Stimulated activated naive B cell treated with anti-CD40 and anti-IgM and Interleukin-4, amounts not matched to agents 10 μg/mL and 1 μg/mL and 100 μg/mL, for 72 hours (primary cell): ENCODE data around the gene PHF3.
"Not testable (repeated sequence)": the region's sequence is repeated elsewhere in the genome, so short reads cannot be mapped to it uniquely, and the experiment has no call there.

ENCODE experiments used
- ATAC-seq, 2 donors: fragments of 150-1000 bp; cut with Tn5 transposase; replicated peaks; 2 replicates each; pipeline ENCODE4 v1.10.0; 2021; ENCODE audit warnings: moderate library complexity in 1 of 2
- DNase-seq: peaks from one replicate; pipeline ENCODE4 v3.0.0; 2021
- H3K27ac Mint-ChIP-seq: one replicate; pipeline ENCODE4 v1.8.0; 2022; ENCODE audit warnings: mild to moderate bottlenecking, mixed read lengths
- H3K27me3 Mint-ChIP-seq, 2 donors: one replicate each; pipeline ENCODE4 v1.8.0; 2022; ENCODE audit warnings: mixed read lengths in 2 of 2
- H3K36me3 Mint-ChIP-seq, 2 donors: one replicate each; pipeline ENCODE4 v1.8.0; 2022; ENCODE audit warnings: mixed read lengths in 2 of 2, mild to moderate bottlenecking in 1 of 2
- H3K4me1 Mint-ChIP-seq, 2 donors: one replicate each; pipeline ENCODE4 v1.8.0; 2022; ENCODE audit warnings: mixed read lengths in 2 of 2, mild to moderate bottlenecking in 1 of 2
- H3K4me3 Mint-ChIP-seq, 2 donors: one replicate each; pipeline ENCODE4 v1.8.0; 2022; ENCODE audit warnings: mild to moderate bottlenecking in 2 of 2, mixed read lengths in 2 of 2, moderate library complexity in 1 of 2
- H3K9me3 Mint-ChIP-seq, 2 donors: one replicate each; pipeline ENCODE4 v1.8.0; 2022; ENCODE audit warnings: mixed read lengths in 2 of 2, mild to moderate bottlenecking in 1 of 2

The PHF3 gene

DNA sequence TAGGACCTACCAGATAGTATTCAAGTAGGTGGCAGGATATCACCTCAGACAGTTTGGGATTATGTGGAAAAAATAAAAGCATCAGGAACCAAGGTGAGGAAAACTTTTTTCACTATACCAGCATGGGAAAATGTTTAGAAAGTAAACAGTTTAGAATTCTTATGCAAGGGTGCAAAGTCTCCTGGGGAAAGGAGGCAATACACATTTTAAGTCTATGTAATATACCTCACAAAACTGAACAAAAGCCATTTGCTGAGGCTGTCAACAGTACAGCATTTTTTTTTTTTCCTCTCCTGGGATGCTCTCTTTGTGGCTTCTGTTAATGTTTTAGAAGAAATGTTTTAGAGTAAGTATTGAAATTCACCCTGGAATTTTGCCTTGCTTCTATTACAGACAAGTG lies 73.5 kb downstream of the PHF3 start:
- no peak overlapping the region for H3K27ac Mint-ChIP-seq
- ATAC-seq: no peak
- no peaks in the 10 kb centered on the region for H3K27me3 Mint-ChIP-seq
- H3K36me3 Mint-ChIP-seq: peaks cover 41 to 55% of the 10 kb centered on the region in 2 donors
- peaks cover 2 to 5% of the 10 kb centered on the region in 2 donors for H3K4me1 Mint-ChIP-seq
- H3K4me3 Mint-ChIP-seq: no peak overlapping the region
- no peaks in the 10 kb centered on the region for H3K9me3 Mint-ChIP-seq
- no peak for DNase-seq

DNA sequence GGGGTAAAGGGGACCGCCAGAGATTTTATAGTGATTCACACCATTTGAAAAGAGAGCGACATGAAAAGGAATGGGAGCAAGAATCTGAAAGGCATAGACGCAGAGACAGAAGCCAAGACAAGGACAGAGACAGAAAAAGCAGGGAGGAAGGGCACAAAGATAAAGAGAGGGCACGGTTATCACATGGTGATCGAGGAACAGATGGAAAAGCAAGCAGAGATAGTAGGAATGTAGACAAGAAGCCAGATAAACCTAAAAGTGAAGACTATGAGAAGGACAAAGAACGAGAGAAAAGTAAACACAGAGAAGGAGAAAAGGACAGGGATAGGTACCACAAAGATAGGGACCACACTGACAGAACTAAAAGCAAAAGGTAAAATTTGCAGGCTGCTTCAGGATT lies 77.7 kb downstream of the PHF3 start:
- DNase-seq (no peak), ATAC-seq (no peak)
- H3K4me1 Mint-ChIP-seq: peaks cover 2 to 5% of the 10 kb centered on the region in 2 donors
- H3K4me3 Mint-ChIP-seq: no peak overlapping the region
- peaks cover 39 to 40% of the 10 kb centered on the region in 2 donors for H3K36me3 Mint-ChIP-seq
- H3K9me3 Mint-ChIP-seq: no peaks in the 10 kb centered on the region
- H3K27ac Mint-ChIP-seq: no peak overlapping the region
- no peaks in the 10 kb centered on the region for H3K27me3 Mint-ChIP-seq

DNA sequence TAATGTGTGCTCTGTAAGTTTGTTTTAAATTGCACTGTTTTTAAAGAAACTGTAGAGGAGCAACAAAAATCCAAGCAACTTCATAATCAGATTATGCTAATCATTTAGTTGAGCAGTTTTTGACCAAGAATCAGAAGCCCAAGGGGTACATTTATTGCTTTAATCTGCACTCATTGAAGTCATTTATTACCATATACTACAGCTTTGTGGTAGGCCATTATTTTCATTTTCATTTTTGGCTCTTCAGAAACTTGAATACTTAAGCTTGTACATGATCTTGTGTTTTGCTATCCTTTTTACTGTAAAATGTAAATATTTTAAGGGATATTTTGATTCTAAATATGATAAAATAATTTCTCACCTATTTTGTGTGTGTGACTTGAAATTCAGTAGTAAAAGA lies 78.5 kb downstream of the PHF3 start:
- Mint-ChIP-seq H3K4me1 (peaks cover 2 to 5% of the 10 kb centered on the region in 2 donors), H3K36me3 (peaks cover 39 to 40% of the 10 kb centered on the region in 2 donors), H3K27me3 (no peaks in the 10 kb centered on the region), H3K4me3 (no peak overlapping the region), H3K27ac (no peak overlapping the region), H3K9me3 (no peaks in the 10 kb centered on the region)
- DNase-seq (no peak), ATAC-seq (no peak)

DNA sequence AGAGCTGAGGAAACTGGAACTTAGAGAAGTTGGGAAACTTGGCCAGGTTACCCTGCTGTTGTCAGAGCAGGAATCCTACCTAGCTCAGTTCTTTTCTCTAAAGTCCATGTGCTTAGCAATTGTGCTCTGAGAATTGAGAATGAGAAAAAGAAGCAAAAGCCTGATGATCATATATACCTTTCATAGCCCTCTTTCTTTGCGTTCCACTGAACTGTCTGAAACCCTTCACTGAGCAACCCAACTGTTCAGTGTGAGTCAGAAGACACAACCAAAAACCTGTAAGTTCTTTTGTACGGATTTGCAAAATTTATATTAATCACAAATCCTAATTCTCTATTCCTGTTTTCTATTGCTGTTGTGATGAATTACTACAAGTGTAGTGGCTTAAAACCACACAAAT lies 80.6 kb downstream of the PHF3 start:
- H3K4me3 Mint-ChIP-seq: no peak overlapping the region
- H3K9me3 Mint-ChIP-seq: no peaks in the 10 kb centered on the region
- no peak overlapping the region for H3K27ac Mint-ChIP-seq
- H3K27me3 Mint-ChIP-seq: no peaks in the 10 kb centered on the region
- H3K36me3 Mint-ChIP-seq: peaks cover 29 to 30% of the 10 kb centered on the region in 2 donors
- ATAC-seq (no peak), DNase-seq (no peak)
- H3K4me1 Mint-ChIP-seq: peaks cover 2 to 5% of the 10 kb centered on the region in 2 donors

DNA sequence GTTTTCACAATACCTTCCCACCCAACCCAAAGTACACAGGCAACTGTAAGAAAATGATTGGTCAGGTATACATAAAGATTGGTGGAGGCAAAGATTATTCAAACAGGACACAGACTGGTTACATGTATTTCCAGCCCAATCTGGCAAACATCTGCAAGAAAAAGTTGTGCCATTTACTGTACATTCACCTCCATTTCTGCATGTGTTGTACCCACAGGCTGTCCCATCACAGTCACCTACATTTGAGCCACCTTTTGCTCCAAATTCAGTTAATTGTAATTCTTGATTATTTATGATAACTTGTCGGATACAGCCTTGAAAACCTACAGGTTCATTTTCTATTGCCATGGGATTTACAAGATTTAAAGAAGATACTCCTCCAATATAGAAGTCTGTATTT lies 85.6 kb downstream of the PHF3 start:
- no peaks in the 10 kb centered on the region for H3K27me3 Mint-ChIP-seq
- no peaks in the 10 kb centered on the region for H3K9me3 Mint-ChIP-seq

DNA sequence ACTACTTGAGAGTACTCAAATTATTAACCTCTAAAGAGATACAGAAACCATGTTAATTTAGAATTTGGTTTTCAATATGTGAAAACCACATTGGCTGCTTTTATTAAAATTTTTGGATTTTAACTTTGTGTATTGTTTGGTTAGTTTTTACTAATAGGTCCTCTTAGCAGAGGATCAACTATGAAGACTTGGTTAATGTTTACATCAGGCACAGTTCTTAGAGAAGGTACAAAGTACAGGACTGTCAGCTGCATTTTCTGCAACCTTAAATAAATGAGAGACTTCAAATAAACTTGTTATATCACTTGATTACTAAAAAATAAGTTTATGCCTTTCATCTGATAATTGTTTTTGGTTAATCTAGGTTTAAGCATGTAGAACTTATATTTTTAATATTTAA lies 89.1 kb downstream of the PHF3 start:
- DNase-seq (no peak), ATAC-seq (no peak)
- Mint-ChIP-seq H3K36me3 (no peaks in the 10 kb centered on the region), H3K27me3 (no peaks in the 10 kb centered on the region), H3K9me3 (no peaks in the 10 kb centered on the region), H3K4me1 (no peaks in the 10 kb centered on the region), H3K27ac (no peak overlapping the region), H3K4me3 (no peak overlapping the region)

More for the DNA sequence above, 85.6 kb downstream of the PHF3 start:
- Mint-ChIP-seq H3K36me3 (peaks cover 5% of the 10 kb centered on the region in 2 donors), H3K27ac (no peak overlapping the region), H3K4me3 (no peak overlapping the region), H3K4me1 (no peaks in the 10 kb centered on the region)
- ATAC-seq: no peak
- DNase-seq: no peak

DNA sequence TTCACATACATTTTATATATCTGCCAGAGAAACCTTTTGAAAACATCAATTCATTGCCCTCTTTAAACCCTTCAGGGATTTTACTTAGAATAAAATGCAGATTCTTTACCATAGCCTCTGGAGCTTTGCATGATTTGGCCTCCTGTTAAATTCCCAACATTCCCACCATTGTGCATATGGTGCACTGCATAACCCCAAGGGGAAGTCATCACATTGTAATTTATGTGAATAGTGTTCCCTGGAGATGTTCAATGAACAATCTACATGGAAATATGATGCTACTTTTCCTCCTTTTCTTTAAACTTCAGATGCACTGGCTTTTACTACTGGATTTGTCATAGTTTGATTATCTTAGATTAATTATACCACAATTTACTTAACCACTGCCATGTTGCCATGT lies 94.7 kb downstream of the PHF3 start:
- peaks cover 0 to 1% of the 10 kb centered on the region in 2 donors for H3K9me3 Mint-ChIP-seq
- ATAC-seq (no peak), DNase-seq (no peak)
- no peaks in the 10 kb centered on the region for H3K4me1 Mint-ChIP-seq
- no peaks in the 10 kb centered on the region for H3K36me3 Mint-ChIP-seq
- no peak overlapping the region for H3K4me3 Mint-ChIP-seq
- no peaks in the 10 kb centered on the region for H3K27me3 Mint-ChIP-seq
- no peak overlapping the region for H3K27ac Mint-ChIP-seq

DNA sequence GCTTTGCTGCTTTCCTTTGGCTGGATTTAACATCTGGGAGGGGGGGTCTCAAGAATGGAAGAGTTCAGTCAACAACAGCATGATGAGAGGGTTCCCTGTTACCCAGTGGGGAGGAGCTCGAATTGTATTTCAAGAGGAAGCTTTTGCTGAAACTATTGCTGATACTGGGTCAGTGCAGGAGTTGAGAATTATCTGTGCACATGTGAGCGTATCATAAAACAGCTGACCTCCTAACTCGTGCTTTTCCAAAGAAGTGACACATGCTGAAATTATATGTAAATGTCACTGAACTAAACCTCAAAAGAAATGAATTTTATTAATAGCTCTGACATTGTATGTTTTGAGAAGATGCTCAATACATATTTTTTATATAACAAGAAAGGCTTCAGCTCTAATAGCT lies 96.3 kb downstream of the PHF3 start:
- Mint-ChIP-seq H3K4me3 (no peak overlapping the region), H3K27me3 (no peaks in the 10 kb centered on the region), H3K36me3 (no peaks in the 10 kb centered on the region), H3K27ac (no peak overlapping the region), H3K9me3 (peaks cover 0 to 2% of the 10 kb centered on the region in 2 donors), H3K4me1 (no peaks in the 10 kb centered on the region)
- no peak for ATAC-seq
- no peak for DNase-seq

DNA sequence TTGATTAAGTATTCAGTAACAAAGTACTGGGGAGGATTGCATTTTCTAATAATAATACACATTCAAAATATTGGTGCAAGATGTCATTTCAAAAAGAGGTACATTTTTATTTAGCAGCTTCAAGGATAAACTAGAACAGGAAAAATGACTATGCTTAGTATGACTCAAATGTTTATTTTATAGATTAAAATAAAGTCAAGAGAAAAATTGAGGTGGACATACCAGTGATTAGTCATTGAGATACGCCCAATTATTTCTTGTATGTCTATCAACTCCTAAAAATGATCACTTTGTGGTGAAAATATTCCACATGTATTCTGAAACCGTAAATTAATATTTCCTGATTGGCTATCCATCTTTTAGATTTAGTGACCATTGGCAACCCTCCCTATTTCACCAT lies 96.7 kb downstream of the PHF3 start:
- no peaks in the 10 kb centered on the region for H3K4me1 Mint-ChIP-seq
- peaks cover 0 to 2% of the 10 kb centered on the region in 2 donors for H3K9me3 Mint-ChIP-seq
- H3K4me3 Mint-ChIP-seq: no peak overlapping the region
- no peaks in the 10 kb centered on the region for H3K27me3 Mint-ChIP-seq
- no peak overlapping the region for H3K27ac Mint-ChIP-seq
- DNase-seq (no peak), ATAC-seq (no peak)
- H3K36me3 Mint-ChIP-seq: no peaks in the 10 kb centered on the region

DNA sequence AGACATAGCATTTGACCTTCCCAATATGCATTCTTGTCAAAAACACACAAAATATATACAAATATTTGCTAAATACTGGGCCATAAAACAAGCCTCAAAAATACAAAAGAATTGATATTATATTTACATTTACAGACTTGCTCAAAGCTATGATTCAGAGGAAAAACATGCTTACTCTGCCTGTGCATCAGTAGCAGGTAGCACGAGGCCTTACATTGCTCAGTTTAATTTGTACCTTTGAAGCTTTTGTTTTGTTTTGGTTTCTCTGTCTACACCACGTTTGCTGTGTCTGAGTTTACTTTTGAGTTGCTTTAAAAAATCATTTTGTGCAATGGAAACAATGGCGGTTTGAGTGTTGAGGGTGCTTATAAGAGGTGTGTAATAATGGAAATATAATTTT lies 99.3 kb downstream of the PHF3 start:
- DNase-seq (no peak), ATAC-seq (no peak)
- Mint-ChIP-seq H3K27me3 (no peaks in the 10 kb centered on the region), H3K9me3 (peaks cover 0 to 2% of the 10 kb centered on the region in 2 donors), H3K4me1 (no peaks in the 10 kb centered on the region), H3K36me3 (peaks cover 0 to 2% of the 10 kb centered on the region in 2 donors), H3K27ac (no peak overlapping the region), H3K4me3 (no peak overlapping the region)

DNA sequence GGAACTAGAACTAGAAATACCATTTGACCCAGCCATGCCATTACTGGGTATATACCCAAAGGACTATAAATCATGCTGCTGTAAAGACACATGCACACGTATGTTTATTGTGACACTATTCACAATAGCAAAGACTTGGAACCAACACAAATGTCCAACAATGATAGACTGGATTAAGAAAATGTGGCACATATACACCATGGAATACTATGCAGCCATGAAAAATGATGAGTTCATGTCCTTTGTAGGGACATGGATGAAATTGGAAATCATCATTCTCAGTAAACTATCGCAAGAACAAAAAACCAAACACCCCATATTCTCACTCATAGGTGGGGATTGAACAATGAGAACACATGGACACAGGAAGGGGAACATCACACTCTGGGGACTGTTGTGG lies 102.6 kb downstream of the PHF3 start:
- not testable (repeated sequence) for H3K27ac Mint-ChIP-seq, H3K4me3 Mint-ChIP-seq, H3K9me3 Mint-ChIP-seq, ATAC-seq, H3K36me3 Mint-ChIP-seq, H3K4me1 Mint-ChIP-seq, DNase-seq, H3K27me3 Mint-ChIP-seq

DNA sequence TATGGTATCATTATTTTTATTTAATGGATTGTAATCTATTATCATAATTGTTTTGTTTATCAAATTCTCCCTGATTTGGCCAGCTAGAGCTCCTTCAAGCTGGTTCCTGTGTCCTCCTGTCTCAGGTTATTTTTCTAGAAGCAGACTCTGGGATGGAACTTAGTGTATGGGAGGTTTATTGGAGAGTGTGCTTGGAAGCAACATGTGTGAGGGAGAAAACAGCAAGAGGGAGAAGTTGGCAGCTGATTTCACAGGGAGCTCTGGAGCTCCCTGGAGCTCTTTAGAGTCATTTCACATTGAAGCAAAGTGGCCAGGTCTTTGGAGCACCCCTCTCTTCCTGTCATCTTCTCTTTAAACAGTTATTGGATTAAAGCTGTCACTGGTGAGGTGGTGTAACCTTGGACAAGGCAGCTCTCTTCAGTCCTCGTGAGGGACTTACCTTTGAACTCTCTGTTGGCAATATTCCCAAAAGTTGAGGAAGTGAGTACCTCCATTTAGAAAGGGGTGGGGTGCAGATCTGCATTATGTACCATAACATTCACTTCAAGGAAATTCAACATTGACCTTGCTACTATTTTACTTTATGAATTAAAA lies 103.6 kb downstream of the PHF3 start:
- Mint-ChIP-seq H3K4me1 (no peaks in the 10 kb centered on the region), H3K4me3 (no peak overlapping the region), H3K36me3 (peaks cover 0 to 2% of the 10 kb centered on the region in 2 donors), H3K9me3 (peaks cover 0 to 2% of the 10 kb centered on the region in 2 donors), H3K27ac (no peak overlapping the region), H3K27me3 (no peaks in the 10 kb centered on the region)
- ATAC-seq: no peak
- no peak for DNase-seq

DNA sequence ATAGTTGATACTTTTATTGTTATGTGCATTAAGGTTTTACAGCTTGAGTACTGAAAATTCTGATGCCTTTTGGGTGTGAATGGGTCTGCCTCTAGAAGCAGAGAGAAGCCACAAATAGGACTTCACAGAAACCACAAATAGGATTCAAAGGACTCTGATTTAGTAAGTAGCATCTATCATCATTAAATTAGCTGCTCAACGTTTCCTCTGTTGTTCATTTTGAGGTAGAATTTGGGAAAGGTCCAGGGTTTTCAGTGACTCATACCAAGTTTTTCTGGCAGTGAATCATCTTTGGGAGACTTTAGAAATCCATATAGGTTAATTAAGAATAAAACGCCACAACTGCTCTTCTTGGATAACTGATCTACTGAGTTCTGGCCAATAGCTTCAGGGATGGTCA lies 105.1 kb downstream of the PHF3 start:
- DNase-seq: no peak
- H3K4me3 Mint-ChIP-seq: no peak overlapping the region
- no peaks in the 10 kb centered on the region for H3K9me3 Mint-ChIP-seq

DNA sequence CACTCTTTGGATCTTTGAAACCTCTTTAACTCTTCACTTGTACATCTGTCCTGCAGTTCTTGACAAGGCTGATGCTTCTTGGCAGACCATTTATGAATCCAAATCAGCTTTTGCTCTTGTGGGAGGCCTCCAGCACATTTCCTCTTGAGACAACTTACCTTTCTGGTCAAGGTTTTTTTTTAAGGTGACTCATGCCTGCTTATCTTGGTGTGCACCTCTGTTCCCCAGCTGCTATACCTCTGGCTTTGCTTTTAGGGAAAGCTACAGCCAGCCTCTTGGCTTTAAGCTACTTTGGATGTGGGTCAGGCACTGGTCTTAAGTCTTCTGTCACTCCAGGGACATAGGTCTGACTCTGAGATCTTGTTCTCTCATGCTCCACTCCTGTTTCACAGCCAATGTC lies 106.5 kb downstream of the PHF3 start:
- H3K4me1 Mint-ChIP-seq: no peaks in the 10 kb centered on the region
- peaks cover 0 to 5% of the 10 kb centered on the region in 2 donors for H3K36me3 Mint-ChIP-seq
- no peak overlapping the region for H3K27ac Mint-ChIP-seq
- H3K4me3 Mint-ChIP-seq: no peak overlapping the region
- H3K27me3 Mint-ChIP-seq: peaks cover 5 to 6% of the 10 kb centered on the region in 2 donors
- ATAC-seq (no peak), DNase-seq (no peak)
- H3K9me3 Mint-ChIP-seq: peaks cover 3 to 5% of the 10 kb centered on the region in 2 donors

More for the DNA sequence above, 105.1 kb downstream of the PHF3 start:
- no peak for ATAC-seq
- Mint-ChIP-seq H3K36me3 (peaks cover 0 to 2% of the 10 kb centered on the region in 2 donors), H3K27ac (no peak overlapping the region), H3K27me3 (no peaks in the 10 kb centered on the region), H3K4me1 (no peaks in the 10 kb centered on the region)

DNA sequence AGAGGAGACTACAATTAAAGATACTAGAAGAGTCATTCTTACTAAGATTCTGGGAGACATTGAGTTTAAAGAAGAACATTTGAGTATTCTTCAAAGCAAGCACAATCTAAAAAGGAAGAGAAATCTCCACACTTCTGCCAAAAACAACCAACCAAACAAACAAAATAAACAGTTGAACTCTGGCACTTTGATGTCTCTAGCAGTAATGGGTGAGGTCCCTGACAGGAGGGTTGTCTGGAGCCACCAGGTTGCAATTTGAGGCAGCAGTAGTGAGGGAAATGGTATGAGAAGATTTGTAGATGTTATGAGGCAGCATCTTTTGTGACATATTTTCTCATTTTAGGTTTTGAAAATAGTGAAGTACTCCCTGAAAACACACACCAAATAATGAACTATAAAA lies 108.1 kb downstream of the PHF3 start:
- peaks cover 8 to 10% of the 10 kb centered on the region in 2 donors for H3K36me3 Mint-ChIP-seq

DNA sequence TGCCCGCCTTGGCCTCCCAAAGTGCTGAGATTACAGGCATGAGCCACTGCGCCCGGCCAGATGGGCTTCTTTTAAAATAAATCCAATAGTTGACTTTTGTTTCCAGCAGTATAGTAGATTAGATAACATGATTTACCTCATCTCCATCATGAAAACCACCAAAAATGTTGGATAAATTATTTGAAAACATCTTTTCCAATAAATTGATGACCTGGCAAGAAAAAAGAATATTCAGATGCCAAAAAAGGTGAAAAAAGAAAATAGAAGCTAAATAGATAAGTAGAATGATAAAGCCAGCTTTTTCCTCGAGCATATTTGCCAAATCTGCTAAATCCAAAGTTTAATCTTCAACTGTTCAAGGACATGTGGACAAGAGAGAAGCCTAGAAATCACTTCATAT lies 109.2 kb downstream of the PHF3 start:
- ATAC-seq: no peak
- H3K27ac Mint-ChIP-seq: no peak overlapping the region
- DNase-seq: no peak
- no peaks in the 10 kb centered on the region for H3K4me1 Mint-ChIP-seq
- peaks cover 11 to 15% of the 10 kb centered on the region in 2 donors for H3K36me3 Mint-ChIP-seq
- peaks cover 5 to 8% of the 10 kb centered on the region in 2 donors for H3K9me3 Mint-ChIP-seq
- H3K27me3 Mint-ChIP-seq: peaks cover 23 to 29% of the 10 kb centered on the region in 2 donors
- no peak overlapping the region for H3K4me3 Mint-ChIP-seq

More for the DNA sequence above, 108.1 kb downstream of the PHF3 start:
- peaks cover 17 to 20% of the 10 kb centered on the region in 2 donors for H3K27me3 Mint-ChIP-seq
- no peak for ATAC-seq
- no peak for DNase-seq
- H3K27ac Mint-ChIP-seq: no peak overlapping the region
- no peak overlapping the region for H3K4me3 Mint-ChIP-seq
- no peaks in the 10 kb centered on the region for H3K4me1 Mint-ChIP-seq
- H3K9me3 Mint-ChIP-seq: peaks cover 5 to 8% of the 10 kb centered on the region in 2 donors
